Lower leg skin (tissue), 3 donors: ENCODE measurements around the gene MORC4.

Experiments
- POLR2A ChIP-seq, 2 donors: fragments of 450-650 bp; IDR thresholded peaks; one replicate each; pipeline ENCODE4 v1.6.1; 2016 to 2017; ENCODE audit warnings: antibody characterized with exemption in 2 of 2, mild to moderate bottlenecking in 1 of 2, moderate library complexity in 1 of 2
- TF ChIP-seq, protein P1 (sequence below), 3 donors: fragments of 450-650 bp; IDR thresholded peaks; one replicate each; pipeline ENCODE4 v1.5.1; 2016; ENCODE audit warnings: antibody characterized with exemption in 3 of 3, mild to moderate bottlenecking in 3 of 3, moderate library complexity in 2 of 3

DNA sequence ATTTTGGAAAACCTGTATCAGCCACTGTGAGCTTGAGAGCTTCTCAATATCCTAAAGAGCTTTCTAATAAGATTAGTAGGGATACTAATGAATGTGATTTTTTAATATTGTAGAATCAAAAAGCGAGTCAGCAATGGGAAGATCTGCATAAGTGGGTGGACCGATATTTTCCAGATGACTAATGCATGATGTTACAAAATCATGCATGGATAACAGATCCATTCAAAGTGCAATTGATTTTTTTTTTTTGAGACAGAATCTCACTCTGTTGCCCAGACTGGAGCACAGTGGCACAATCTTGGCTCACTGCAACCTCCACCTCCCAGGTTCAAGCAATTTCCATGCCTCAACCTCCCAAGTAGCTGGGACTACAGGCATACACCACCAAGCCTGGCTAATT lies 87.1 kb downstream of the MORC4 start:
- TF ChIP-seq, protein P1, sequence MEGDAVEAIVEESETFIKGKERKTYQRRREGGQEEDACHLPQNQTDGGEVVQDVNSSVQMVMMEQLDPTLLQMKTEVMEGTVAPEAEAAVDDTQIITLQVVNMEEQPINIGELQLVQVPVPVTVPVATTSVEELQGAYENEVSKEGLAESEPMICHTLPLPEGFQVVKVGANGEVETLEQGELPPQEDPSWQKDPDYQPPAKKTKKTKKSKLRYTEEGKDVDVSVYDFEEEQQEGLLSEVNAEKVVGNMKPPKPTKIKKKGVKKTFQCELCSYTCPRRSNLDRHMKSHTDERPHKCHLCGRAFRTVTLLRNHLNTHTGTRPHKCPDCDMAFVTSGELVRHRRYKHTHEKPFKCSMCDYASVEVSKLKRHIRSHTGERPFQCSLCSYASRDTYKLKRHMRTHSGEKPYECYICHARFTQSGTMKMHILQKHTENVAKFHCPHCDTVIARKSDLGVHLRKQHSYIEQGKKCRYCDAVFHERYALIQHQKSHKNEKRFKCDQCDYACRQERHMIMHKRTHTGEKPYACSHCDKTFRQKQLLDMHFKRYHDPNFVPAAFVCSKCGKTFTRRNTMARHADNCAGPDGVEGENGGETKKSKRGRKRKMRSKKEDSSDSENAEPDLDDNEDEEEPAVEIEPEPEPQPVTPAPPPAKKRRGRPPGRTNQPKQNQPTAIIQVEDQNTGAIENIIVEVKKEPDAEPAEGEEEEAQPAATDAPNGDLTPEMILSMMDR (IDR thresholded peaks at IDR 0.05): no peak
- no peak for TF ChIP-seq POLR2A (IDR thresholded peaks at IDR 0.05)
